HL-60 (cell line): ENCODE data around the gene FBXO2.

ENCODE experiments used
- DNase-seq, 2 experiments: peaks; one replicate each; pipeline ENCODE4 v3.0.0-alpha.2; 2010 to 2020; ENCODE audit warnings: low read depth in 1 of 2, low spot score in 1 of 2
- H3K27ac ChIP-seq: fragments of 250-450 bp; sonication (Bioruptor Pico); replicated peaks from 2 replicates; pipeline ENCODE4 v1.5.1; 2020; ENCODE audit warnings: mild to moderate bottlenecking, moderate library complexity
- H3K27me3 ChIP-seq: fragments of 250-450 bp; sonication (Bioruptor Pico); 2 replicates; pipeline ENCODE4 v1.5.1; 2021; ENCODE audit warnings: mild to moderate bottlenecking, moderate library complexity; ENCODE audit not compliant: insufficient read depth, poor library complexity, severe bottlenecking
- H3K4me3 ChIP-seq: replicated peaks from 2 replicates; pipeline ENCODE4 v1.5.1; 2011; ENCODE audit warnings: mild to moderate bottlenecking, control low read depth, low read length; ENCODE audit not compliant: insufficient read depth
- GABPA ChIP-seq: IDR thresholded peaks from 2 replicates; pipeline ENCODE4 v1.6.1; 2012; ENCODE audit warnings: low read depth
- POLR2AphosphoS5 ChIP-seq: IDR thresholded peaks from 2 replicates; pipeline ENCODE4 v1.6.1; 2012; ENCODE audit warnings: low read depth
- SPI1 ChIP-seq: IDR thresholded peaks from 2 replicates; pipeline ENCODE4 v1.6.1; 2012; ENCODE audit warnings: low read depth, mild to moderate bottlenecking, borderline replicate concordance
- TF ChIP-seq, protein P1 (sequence below): IDR thresholded peaks from one replicate; pipeline ENCODE4 v1.5.1; 2011; ENCODE audit warnings: low read length, control low read depth, inconsistent platforms; ENCODE audit not compliant: insufficient read depth
- TF ChIP-seq, protein P2 (sequence below): IDR thresholded peaks from 2 replicates; pipeline ENCODE4 v1.6.1; 2012; ENCODE audit warnings: low read depth; ENCODE audit not compliant: insufficient replicate concordance

FBXO2 gene

GRCh38 chr1:11678442-11678841 lies 24.2 kb upstream of the FBXO2 start:
- H3K27ac ChIP-seq, result no peak overlapping the region
- DNase-seq, result no peak
- TF ChIP-seq, protein P1, sequence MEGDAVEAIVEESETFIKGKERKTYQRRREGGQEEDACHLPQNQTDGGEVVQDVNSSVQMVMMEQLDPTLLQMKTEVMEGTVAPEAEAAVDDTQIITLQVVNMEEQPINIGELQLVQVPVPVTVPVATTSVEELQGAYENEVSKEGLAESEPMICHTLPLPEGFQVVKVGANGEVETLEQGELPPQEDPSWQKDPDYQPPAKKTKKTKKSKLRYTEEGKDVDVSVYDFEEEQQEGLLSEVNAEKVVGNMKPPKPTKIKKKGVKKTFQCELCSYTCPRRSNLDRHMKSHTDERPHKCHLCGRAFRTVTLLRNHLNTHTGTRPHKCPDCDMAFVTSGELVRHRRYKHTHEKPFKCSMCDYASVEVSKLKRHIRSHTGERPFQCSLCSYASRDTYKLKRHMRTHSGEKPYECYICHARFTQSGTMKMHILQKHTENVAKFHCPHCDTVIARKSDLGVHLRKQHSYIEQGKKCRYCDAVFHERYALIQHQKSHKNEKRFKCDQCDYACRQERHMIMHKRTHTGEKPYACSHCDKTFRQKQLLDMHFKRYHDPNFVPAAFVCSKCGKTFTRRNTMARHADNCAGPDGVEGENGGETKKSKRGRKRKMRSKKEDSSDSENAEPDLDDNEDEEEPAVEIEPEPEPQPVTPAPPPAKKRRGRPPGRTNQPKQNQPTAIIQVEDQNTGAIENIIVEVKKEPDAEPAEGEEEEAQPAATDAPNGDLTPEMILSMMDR, result no peak
- TF ChIP-seq, protein P2, sequence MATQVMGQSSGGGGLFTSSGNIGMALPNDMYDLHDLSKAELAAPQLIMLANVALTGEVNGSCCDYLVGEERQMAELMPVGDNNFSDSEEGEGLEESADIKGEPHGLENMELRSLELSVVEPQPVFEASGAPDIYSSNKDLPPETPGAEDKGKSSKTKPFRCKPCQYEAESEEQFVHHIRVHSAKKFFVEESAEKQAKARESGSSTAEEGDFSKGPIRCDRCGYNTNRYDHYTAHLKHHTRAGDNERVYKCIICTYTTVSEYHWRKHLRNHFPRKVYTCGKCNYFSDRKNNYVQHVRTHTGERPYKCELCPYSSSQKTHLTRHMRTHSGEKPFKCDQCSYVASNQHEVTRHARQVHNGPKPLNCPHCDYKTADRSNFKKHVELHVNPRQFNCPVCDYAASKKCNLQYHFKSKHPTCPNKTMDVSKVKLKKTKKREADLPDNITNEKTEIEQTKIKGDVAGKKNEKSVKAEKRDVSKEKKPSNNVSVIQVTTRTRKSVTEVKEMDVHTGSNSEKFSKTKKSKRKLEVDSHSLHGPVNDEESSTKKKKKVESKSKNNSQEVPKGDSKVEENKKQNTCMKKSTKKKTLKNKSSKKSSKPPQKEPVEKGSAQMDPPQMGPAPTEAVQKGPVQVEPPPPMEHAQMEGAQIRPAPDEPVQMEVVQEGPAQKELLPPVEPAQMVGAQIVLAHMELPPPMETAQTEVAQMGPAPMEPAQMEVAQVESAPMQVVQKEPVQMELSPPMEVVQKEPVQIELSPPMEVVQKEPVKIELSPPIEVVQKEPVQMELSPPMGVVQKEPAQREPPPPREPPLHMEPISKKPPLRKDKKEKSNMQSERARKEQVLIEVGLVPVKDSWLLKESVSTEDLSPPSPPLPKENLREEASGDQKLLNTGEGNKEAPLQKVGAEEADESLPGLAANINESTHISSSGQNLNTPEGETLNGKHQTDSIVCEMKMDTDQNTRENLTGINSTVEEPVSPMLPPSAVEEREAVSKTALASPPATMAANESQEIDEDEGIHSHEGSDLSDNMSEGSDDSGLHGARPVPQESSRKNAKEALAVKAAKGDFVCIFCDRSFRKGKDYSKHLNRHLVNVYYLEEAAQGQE, result no peak
- TF ChIP-seq POLR2AphosphoS5, result no peak
- no peak for TF ChIP-seq SPI1
- no peak for TF ChIP-seq GABPA
- H3K4me3 ChIP-seq, result no peak overlapping the region
- no peaks in the 10 kb centered on the region for H3K27me3 ChIP-seq

DNA sequence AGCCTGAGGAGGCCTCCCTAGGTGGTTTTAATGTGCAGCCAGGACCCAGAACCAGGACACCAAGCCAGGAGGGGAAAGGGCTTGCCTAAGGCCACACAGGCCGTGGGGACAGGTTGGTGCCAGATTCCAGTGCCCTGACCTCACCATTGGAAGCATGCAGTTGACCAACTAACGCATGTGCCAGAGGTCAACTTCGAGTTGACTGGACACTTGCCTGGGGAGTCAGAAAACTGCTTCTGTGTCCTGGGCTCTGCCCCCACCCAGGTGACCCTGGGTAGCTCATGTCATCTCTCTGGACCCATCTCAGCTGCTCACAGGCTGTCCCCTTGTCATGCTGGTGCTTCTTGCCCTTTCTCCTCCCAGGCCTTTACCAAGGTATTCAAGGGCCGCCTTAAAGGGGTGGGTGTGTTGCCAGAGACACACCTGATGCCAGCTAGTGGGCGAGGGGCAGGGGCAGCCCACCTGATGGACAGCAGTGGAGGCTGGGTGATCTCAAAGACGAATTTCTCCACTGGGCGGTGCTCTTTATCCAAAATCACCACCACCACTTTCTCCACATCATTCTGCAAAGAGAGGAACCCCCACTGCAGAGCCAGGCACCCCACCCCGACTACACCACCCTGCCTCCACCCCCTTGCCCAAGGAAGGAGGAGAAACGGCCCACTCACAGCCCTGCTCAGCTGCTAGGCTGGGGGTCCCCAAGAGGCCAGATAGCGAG lies 22.3 kb upstream of the FBXO2 start:
- TF ChIP-seq, protein P1, result no peak
- TF ChIP-seq POLR2AphosphoS5, result no peak
- no peak for TF ChIP-seq SPI1
- no peak for TF ChIP-seq GABPA
- TF ChIP-seq, protein P2, result no peak
- DNase-seq, result no peak
- Histone ChIP-seq H3K27ac (no peak overlapping the region), H3K27me3 (no peaks in the 10 kb centered on the region), H3K4me3 (no peak overlapping the region)

GRCh38 chr1:11675325-11675724 lies 21.1 kb upstream of the FBXO2 start:
- DNase-seq, result no peak
- Histone ChIP-seq H3K4me3 (no peak overlapping the region), H3K27ac (no peak overlapping the region), H3K27me3 (no peaks in the 10 kb centered on the region)
- no peak for TF ChIP-seq SPI1
- no peak for TF ChIP-seq GABPA
- TF ChIP-seq, protein P2, result no peak
- no peak for TF ChIP-seq POLR2AphosphoS5
- TF ChIP-seq, protein P1, result no peak
